NCI-H2029 (cell line): ENCODE measurements around the gene XXYLT1.
"Not testable (repeated sequence)": the region's sequence is repeated elsewhere in the genome, so short reads cannot be mapped to it uniquely, and the experiment has no call there.

ENCODE experiments used
- DNase-seq: peaks from one replicate; lab custom pipeline; 2025; lab: John Stamatoyannopoulos, UW

Gene XXYLT1

GRCh38 chr3:195112361-195112791, 158.6 kb downstream of the XXYLT1 start:
- DNase-seq = no peak

GRCh38 chr3:195111766-195112165, 159.2 kb downstream of the XXYLT1 start:
- no peak for DNase-seq

- DNase-seq = no peak
These were observed 159.6 kb downstream of the XXYLT1 start for GRCh38 chr3:195111319-195111705.

GRCh38 chr3:195110647-195111318, 160.2 kb downstream of the XXYLT1 start:
- no peak for DNase-seq

GRCh38 chr3:195109098-195109657, 161.8 kb downstream of the XXYLT1 start:
- DNase-seq = no peak

GRCh38 chr3:195107593-195107992, 163.4 kb downstream of the XXYLT1 start:
- DNase-seq = no peak

- not testable (repeated sequence) for DNase-seq
These were observed 163.9 kb downstream of the XXYLT1 start for GRCh38 chr3:195107031-195107430.

- no peak for DNase-seq
These were observed 164.5 kb downstream of the XXYLT1 start for GRCh38 chr3:195106418-195106906.

- no peak for DNase-seq
These were observed 165.0 kb downstream of the XXYLT1 start for GRCh38 chr3:195105841-195106417.

- no peak for DNase-seq
These were observed 165.6 kb downstream of the XXYLT1 start for GRCh38 chr3:195105389-195105788.

- no peak for DNase-seq
These were observed 166.6 kb downstream of the XXYLT1 start for GRCh38 chr3:195104340-195104739.

GRCh38 chr3:195103623-195104022, 167.3 kb downstream of the XXYLT1 start:
- DNase-seq = no peak

- peak; percentile 38 for DNase-seq
These were observed 168.1 kb downstream of the XXYLT1 start for GRCh38 chr3:195102609-195103467.

GRCh38 chr3:195101927-195102608, 168.9 kb downstream of the XXYLT1 start:
- DNase-seq = no peak

GRCh38 chr3:195101001-195101583, 169.9 kb downstream of the XXYLT1 start:
- peak; percentile 90 for DNase-seq

- no peak for DNase-seq
These were observed 170.8 kb downstream of the XXYLT1 start for GRCh38 chr3:195099951-195100785.

- no peak for DNase-seq
These were observed 172.0 kb downstream of the XXYLT1 start for GRCh38 chr3:195098741-195099525.

GRCh38 chr3:195097331-195098255, 173.4 kb downstream of the XXYLT1 start:
- no peak for DNase-seq
